Activated CD8-positive, alpha-beta memory T cell treated with anti-CD3 and anti-CD28 coated beads, Interleukin-2, amount 50 U/mL, for 1 hour (primary cell): ENCODE results near the gene ITGA3.

Experiments used
- DNase-seq: peaks from one replicate; pipeline ENCODE4 v3.0.0-alpha.2; 2020; ENCODE audit errors: extremely low read depth

The ITGA3 gene

GRCh38 chr17:50070908-50071680 is 15.2 kb downstream of the ITGA3 start:
- no peak for DNase-seq

- no peak for DNase-seq
These were observed 15.8 kb downstream of the ITGA3 start for GRCh38 chr17:50071692-50072091.

DNA sequence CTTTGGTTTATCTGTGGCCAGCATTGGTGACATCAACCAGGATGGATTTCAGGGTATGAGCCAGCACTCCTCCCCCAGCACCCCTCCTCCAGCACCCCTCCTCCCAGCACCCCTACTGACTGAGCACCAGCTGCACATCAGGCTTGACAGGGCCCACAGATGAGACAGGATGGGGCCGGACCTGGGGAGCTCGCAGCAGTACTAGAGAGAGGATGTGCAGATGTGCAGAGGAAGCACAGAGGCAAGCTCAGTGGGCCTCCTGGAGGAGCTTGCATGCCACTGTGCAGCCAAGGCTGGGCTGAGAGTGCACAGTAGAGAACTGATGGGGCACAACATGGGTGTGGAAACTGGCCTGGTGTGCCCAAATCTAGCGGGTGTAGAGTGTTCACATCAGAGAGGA is 16.2 kb downstream of the ITGA3 start:
- DNase-seq, result no peak

DNA sequence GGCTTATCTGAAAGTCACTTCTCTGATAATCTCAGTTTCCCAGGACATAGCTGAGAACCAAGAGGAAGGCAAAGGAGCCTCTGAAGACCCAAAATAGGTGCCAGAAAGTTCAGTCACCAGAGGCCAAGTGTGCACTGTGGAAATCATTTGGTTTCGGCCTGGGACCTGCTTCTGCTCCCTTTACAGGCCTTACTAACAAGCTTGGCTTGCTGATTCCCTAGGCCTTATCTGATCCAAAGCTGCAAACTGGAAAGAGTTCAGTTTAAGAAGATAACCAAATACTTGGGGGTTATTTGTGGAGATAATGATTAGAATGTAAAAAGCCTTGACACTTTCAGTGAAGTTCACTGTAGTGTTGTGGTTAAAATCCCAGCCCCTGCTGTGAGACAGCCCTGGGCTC is 17.0 kb downstream of the ITGA3 start:
- no peak for DNase-seq

GRCh38 chr17:50074227-50074626 is 18.3 kb downstream of the ITGA3 start:
- no peak for DNase-seq

GRCh38 chr17:50075446-50076032 is 19.6 kb downstream of the ITGA3 start:
- no peak for DNase-seq

DNA sequence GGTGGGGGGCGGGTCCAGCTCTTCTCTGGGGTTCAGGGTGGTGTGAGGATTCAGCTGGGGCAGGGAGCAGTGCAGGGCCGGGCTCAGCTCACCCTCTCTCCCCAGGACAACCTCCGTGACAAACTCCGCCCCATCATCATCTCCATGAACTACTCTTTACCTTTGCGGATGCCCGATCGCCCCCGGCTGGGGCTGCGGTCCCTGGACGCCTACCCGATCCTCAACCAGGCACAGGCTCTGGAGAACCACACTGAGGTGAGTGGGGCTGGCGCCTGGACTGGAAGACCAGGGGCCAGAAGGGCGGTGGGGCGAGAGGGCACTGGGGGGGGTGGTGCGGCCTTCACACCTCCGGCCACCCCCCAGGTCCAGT is 20.3 kb downstream of the ITGA3 start:
- no peak for DNase-seq

GRCh38 chr17:50076591-50077235 is 20.8 kb downstream of the ITGA3 start:
- no peak for DNase-seq

- no peak for DNase-seq
These were observed 22.5 kb downstream of the ITGA3 start for GRCh38 chr17:50078430-50078829.

- DNase-seq, result no peak
These were observed 23.6 kb downstream of the ITGA3 start for GRCh38 chr17:50079334-50080095.

- DNase-seq, result no peak
These were observed 24.2 kb downstream of the ITGA3 start for GRCh38 chr17:50080096-50080480.

DNA sequence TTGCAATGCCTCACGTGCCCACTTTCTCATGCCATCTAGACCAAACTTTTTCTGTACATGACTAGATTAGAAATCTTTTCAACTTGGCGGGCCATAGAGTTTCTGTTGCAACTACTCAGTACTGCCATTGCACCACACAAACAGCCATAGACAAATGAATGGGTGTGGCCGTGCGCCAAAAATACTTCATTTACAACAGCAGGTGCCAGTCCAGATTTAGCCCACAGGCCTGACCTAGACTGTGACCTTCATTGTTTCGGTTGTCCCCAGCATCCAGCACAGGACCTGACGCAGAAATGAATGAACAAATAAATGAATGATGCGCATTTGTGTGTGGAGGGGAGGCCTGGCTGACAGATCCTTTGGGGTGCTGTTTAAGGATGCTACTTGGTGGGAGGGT is 24.9 kb downstream of the ITGA3 start:
- no peak for DNase-seq

- no peak for DNase-seq
These were observed 25.8 kb downstream of the ITGA3 start for GRCh38 chr17:50081757-50082156.

DNA sequence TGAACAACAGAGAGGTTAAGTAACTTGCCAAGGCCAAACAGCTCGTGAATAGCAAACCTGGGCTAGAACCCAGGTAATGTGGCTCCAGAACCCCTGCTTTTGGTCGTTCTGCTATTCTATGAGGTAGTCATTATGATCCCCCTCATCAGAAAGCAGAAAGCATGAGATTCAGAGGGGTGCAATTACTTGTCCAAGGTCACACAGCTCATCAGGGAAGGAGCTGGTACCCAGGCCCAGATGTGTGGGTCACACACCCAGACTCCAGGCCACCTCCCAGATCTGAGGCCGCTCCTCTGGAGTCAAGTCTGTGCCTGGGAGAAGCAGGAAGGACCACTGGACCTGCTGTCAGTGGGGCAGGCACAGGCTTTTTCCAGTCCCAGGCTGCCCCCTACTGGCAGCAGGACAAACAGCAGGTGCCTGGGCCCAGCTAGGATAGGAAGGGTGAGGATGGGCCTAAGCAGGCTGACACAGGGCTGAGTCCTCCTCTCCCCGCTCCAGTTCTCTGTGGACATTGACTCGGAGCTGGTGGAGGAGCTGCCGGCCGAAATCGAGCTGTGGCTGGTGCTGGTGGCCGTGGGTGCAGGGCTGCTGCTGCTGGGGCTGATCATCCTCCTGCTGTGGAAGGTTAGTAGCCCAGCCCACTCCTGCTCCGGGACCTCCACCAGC is 31.5 kb downstream of the ITGA3 start:
- peak; percentile 16 for DNase-seq

- no peak for DNase-seq
These were observed 32.0 kb downstream of the ITGA3 start for GRCh38 chr17:50087912-50088405.

- no peak for DNase-seq
These were observed 33.3 kb downstream of the ITGA3 start for GRCh38 chr17:50088952-50089825.

GRCh38 chr17:50090071-50090470 is 34.2 kb downstream of the ITGA3 start:
- DNase-seq, result no peak

- DNase-seq, result no peak
These were observed 35.3 kb downstream of the ITGA3 start for GRCh38 chr17:50090971-50091917.

DNA sequence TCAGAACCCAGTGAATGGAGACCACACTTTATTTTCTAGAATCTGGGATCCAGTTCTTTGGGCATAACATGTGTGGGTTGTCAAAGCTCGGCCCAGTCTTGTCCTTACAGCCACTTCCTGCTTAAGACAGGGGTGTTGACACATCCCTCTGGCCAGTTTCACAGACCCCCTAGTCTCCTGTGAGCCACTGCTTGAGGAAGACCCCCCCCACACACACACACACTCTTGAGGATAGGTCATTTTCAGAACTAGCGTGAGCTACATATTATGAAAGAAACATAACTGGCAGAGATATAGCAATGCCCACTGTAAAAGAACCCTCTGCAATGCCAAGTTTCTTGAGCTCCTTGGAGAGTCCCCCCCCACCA is 36.0 kb downstream of the ITGA3 start:
- DNase-seq, result no peak

DNA sequence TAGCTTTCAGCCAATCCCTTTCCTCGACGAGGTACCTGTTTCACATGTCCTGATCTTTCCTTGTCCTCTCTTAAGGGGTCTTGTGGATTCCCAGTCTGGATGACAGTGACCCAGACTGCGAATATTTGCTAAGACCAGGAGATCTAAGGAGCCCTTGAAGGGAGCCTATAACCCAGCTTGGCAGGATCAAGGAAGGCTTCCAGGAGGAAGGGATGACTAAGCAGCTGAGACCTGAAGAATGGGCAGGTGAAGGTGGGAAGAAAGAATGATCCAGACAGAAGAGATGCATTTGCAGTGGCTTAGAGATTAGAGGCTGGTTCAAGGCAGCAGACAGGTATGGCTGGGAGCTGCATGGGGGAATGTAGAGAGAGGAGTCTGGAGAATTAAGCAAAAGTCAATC is 37.3 kb downstream of the ITGA3 start:
- no peak for DNase-seq
